Neutrophil (primary cell): ENCODE results near the gene AZU1.

Experiments
- H3K27ac ChIP-seq: fragments of 200-600 bp; sonication (generic); 2 replicates; pipeline ENCODE4 v1.5.1; 2016; ENCODE audit warnings: mild to moderate bottlenecking, moderate library complexity
- H3K27me3 ChIP-seq: fragments of 200-600 bp; sonication (generic); 2 replicates; pipeline ENCODE4 v1.6.0; 2016; ENCODE audit warnings: mild to moderate bottlenecking
- H3K36me3 ChIP-seq: fragments of 200-600 bp; sonication (generic); 2 replicates; pipeline ENCODE4 v1.5.1; 2017
- H3K4me1 ChIP-seq, 2 experiments: fragments of 200-600 bp in 1 of 2; sonication (generic) in 1 of 2; 1 replicate in 1 of 2; 2 replicates in 1 of 2; pipeline versions ENCODE4 v1.5.1 to v1.6.1; 2013 to 2016; ENCODE audit warnings: low read depth in 1 of 2, low read length in 1 of 2, mild to moderate bottlenecking in 1 of 2, moderate library complexity in 1 of 2; ENCODE audit not compliant: control insufficient read depth in 1 of 2, insufficient read depth in 1 of 2
- H3K4me3 ChIP-seq, 2 experiments: fragments of 200-600 bp in 1 of 2; sonication (generic) in 1 of 2; 1 replicate in 1 of 2; 2 replicates in 1 of 2; pipeline ENCODE4 v1.5.1; 2013 to 2016; ENCODE audit warnings: low read depth in 1 of 2, low read length in 1 of 2, mild to moderate bottlenecking in 1 of 2, moderate library complexity in 1 of 2
- H3K9me3 ChIP-seq: fragments of 200-600 bp; sonication (generic); 2 replicates; pipeline ENCODE4 v1.5.1; 2016
- TF ChIP-seq, protein P1 (sequence below): fragments of 200-600 bp; sonication (generic); IDR thresholded peaks from 2 replicates; pipeline ENCODE4 v1.5.1; 2016; ENCODE audit warnings: antibody characterized with exemption

The AZU1 gene

GRCh38 chr19:827314-827709 is 325 bp upstream of the AZU1 start:
- Histone ChIP-seq H3K4me3 (peak overlapping the region in 1 of 2 experiments; percentile 30), H3K27me3 (peaks cover 28% of the 10 kb centered on the region), H3K36me3 (no peaks in the 10 kb centered on the region), H3K9me3 (no peaks in the 10 kb centered on the region), H3K27ac (no peak overlapping the region), H3K4me1 (peaks cover 57 to 77% of the 10 kb centered on the region in 2 experiments)
- TF ChIP-seq, protein P1, sequence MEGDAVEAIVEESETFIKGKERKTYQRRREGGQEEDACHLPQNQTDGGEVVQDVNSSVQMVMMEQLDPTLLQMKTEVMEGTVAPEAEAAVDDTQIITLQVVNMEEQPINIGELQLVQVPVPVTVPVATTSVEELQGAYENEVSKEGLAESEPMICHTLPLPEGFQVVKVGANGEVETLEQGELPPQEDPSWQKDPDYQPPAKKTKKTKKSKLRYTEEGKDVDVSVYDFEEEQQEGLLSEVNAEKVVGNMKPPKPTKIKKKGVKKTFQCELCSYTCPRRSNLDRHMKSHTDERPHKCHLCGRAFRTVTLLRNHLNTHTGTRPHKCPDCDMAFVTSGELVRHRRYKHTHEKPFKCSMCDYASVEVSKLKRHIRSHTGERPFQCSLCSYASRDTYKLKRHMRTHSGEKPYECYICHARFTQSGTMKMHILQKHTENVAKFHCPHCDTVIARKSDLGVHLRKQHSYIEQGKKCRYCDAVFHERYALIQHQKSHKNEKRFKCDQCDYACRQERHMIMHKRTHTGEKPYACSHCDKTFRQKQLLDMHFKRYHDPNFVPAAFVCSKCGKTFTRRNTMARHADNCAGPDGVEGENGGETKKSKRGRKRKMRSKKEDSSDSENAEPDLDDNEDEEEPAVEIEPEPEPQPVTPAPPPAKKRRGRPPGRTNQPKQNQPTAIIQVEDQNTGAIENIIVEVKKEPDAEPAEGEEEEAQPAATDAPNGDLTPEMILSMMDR, result no peak

DNA sequence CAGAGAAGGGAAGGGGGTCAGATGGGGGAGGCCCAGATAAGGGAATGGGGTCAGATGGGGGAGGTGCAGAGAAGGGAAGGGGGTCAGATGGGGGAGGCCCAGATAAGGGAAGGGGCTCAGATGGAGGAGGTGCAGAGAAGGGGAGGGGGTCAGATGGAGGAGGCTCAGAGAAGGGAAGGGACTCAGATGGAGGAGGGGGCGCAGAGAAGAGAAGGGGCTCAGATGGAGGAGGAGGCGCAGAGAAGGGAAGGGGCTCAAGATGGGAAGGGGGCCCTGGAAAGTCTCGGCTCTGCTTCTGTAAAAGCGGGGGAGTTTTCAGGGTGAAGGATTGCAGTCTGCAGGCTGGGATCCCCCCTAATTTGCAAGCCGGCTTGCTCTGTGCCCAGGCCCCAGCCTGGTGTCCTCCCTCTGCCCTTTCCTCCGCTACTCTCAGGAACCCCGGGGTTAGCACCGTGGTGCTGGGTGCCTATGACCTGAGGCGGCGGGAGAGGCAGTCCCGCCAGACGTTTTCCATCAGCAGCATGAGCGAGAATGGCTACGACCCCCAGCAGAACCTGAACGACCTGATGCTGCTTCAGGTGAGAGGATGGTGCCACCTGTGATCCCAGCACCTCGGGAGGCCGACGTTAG is 1.6 kb downstream of the AZU1 start:
- peaks cover 27% of the 10 kb centered on the region for H3K27me3 ChIP-seq
- H3K4me3 ChIP-seq, result no peak overlapping the region
- peaks cover 43 to 62% of the 10 kb centered on the region in 2 experiments for H3K4me1 ChIP-seq
- no peaks in the 10 kb centered on the region for H3K9me3 ChIP-seq
- TF ChIP-seq, protein P1, result no peak
- no peak overlapping the region for H3K27ac ChIP-seq
- H3K36me3 ChIP-seq, result no peaks in the 10 kb centered on the region

DNA sequence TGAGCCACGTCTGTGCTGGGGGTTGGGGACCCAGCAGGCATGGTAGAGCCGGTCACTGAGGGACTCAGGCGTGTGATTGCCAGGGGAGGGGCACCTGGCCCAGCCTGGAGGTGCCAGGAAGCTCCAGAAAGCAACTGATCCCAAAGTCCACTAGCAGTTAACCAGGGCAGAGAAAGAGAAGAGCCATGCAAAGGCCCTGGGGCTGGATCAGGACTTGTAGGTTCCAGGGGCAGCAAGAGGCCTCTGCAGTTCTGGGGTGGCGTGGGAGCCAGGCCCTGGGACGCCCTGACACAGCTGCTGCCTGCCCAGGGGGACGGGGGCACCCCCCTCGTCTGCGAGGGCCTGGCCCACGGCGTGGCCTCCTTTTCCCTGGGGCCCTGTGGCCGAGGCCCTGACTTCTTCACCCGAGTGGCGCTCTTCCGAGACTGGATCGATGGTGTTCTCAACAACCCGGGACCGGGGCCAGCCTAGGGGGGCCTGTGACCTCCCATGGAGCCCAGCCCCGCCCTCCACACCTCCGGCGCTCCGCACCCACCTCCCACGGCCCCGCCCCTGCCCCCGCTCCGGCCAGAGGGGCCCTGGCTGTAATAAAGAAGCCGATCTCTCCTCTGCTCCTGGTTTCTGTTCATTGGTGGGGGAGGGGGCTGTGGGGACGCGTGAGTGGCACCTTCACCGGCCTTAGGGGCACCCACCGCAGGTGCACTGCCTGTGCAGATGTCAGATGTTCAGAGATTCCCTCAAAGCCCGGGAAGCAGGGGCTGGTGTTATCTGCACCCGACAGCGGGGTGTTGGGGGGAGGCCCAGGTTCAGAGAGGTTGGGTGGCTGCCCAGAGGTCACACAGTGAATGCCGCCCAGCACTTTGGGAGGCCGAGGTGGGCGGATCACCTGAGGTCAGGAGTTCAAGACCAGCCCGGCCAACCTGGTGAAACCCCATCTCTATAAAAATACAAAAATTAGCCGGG is 4.1 kb downstream of the AZU1 start:
- Histone ChIP-seq H3K9me3 (no peaks in the 10 kb centered on the region), H3K27ac (no peak overlapping the region), H3K4me1 (peaks cover 46 to 62% of the 10 kb centered on the region in 2 experiments), H3K36me3 (no peaks in the 10 kb centered on the region), H3K27me3 (peaks cover 38% of the 10 kb centered on the region), H3K4me3 (no peak overlapping the region)
- TF ChIP-seq, protein P1, result no peak

DNA sequence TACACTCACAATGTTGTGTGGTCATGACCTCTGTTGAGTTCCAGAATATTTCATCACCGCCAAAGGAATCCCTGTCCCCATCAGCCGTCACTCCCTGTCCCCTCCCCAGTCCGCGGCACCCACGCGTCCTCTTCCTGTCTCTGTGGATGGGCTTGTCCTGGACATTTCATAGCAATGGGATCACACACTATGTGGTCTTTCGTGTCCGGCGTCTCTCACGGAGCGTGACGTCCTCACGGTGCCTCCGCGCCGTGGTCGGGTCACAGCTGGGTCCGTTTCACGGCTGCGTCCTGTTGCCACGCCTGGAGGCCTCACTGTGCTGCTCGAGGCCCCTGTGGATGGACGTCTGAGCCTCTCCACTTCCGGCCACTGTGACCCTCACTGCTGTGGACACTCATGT is 6.6 kb downstream of the AZU1 start:
- peaks cover 43% of the 10 kb centered on the region for H3K27me3 ChIP-seq
- no peaks in the 10 kb centered on the region for H3K9me3 ChIP-seq
- H3K36me3 ChIP-seq, result no peaks in the 10 kb centered on the region
- TF ChIP-seq, protein P1, result no peak
- no peak overlapping the region for H3K27ac ChIP-seq
- H3K4me3 ChIP-seq, result no peak overlapping the region
- peaks cover 39 to 50% of the 10 kb centered on the region in 2 experiments for H3K4me1 ChIP-seq

GRCh38 chr19:835210-835810 is 7.7 kb downstream of the AZU1 start:
- H3K4me3 ChIP-seq, result no peak overlapping the region
- H3K4me1 ChIP-seq, result peaks cover 35 to 47% of the 10 kb centered on the region in 2 experiments
- no peaks in the 10 kb centered on the region for H3K9me3 ChIP-seq
- H3K27me3 ChIP-seq, result peaks cover 42% of the 10 kb centered on the region
- H3K27ac ChIP-seq, result no peak overlapping the region
- TF ChIP-seq, protein P1, result no peak
- H3K36me3 ChIP-seq, result no peaks in the 10 kb centered on the region
